ENCODE data around the gene NQO1.

NQO1 gene

GRCh38 chr16:69706256-69706974 is 19.9 kb downstream of the NQO1 start:
- DNase-seq, result no peak

- no peak for DNase-seq
These were observed 22.7 kb downstream of the NQO1 start for GRCh38 chr16:69703638-69704037.

GRCh38 chr16:69701866-69702265 is 24.5 kb downstream of the NQO1 start:
- DNase-seq, result no peak

GRCh38 chr16:69701452-69701851 is 24.9 kb downstream of the NQO1 start:
- no peak for DNase-seq

- no peak for DNase-seq
These were observed 26.4 kb downstream of the NQO1 start for GRCh38 chr16:69699915-69700314.

- no peak for DNase-seq
These were observed 28.0 kb downstream of the NQO1 start for GRCh38 chr16:69698404-69698803.

- DNase-seq, result no peak
These were observed 32.4 kb downstream of the NQO1 start for GRCh38 chr16:69693916-69694315.

- DNase-seq, result peak; percentile 8
These were observed 34.1 kb downstream of the NQO1 start for GRCh38 chr16:69691980-69692911.

GRCh38 chr16:69688589-69688988 is 37.8 kb downstream of the NQO1 start:
- no peak for DNase-seq

- DNase-seq, result no peak
These were observed 46.0 kb downstream of the NQO1 start for GRCh38 chr16:69680358-69680757.

GRCh38 chr16:69672998-69673713 is 53.2 kb downstream of the NQO1 start:
- DNase-seq, result no peak

GRCh38 chr16:69672315-69672997 is 53.9 kb downstream of the NQO1 start:
- no peak for DNase-seq

GRCh38 chr16:69669577-69669976 is 56.8 kb downstream of the NQO1 start:
- DNase-seq, result no peak

- DNase-seq, result no peak
These were observed 62.5 kb downstream of the NQO1 start for GRCh38 chr16:69663846-69664245.

- no peak for DNase-seq
These were observed 63.5 kb downstream of the NQO1 start for GRCh38 chr16:69662901-69663300.

GRCh38 chr16:69660166-69660565 is 66.2 kb downstream of the NQO1 start:
- DNase-seq, result no peak
